Jurkat, Clone E6-1 (cell line): ENCODE measurements around the gene SH3PXD2A.
A peak's percentile ranks its signal among the peaks of the same experiment; 100 is the strongest.

Source experiments
- DNase-seq: peaks from one replicate; pipeline ENCODE4 v3.0.0-alpha.2; 2011; ENCODE audit warnings: low read depth, low spot score
- H3K4me3 ChIP-seq: 2 replicates; pipeline ENCODE4 v1.5.1; 2011; ENCODE audit warnings: mild to moderate bottlenecking, low read length, control low read depth, moderate library complexity

The SH3PXD2A gene

DNA sequence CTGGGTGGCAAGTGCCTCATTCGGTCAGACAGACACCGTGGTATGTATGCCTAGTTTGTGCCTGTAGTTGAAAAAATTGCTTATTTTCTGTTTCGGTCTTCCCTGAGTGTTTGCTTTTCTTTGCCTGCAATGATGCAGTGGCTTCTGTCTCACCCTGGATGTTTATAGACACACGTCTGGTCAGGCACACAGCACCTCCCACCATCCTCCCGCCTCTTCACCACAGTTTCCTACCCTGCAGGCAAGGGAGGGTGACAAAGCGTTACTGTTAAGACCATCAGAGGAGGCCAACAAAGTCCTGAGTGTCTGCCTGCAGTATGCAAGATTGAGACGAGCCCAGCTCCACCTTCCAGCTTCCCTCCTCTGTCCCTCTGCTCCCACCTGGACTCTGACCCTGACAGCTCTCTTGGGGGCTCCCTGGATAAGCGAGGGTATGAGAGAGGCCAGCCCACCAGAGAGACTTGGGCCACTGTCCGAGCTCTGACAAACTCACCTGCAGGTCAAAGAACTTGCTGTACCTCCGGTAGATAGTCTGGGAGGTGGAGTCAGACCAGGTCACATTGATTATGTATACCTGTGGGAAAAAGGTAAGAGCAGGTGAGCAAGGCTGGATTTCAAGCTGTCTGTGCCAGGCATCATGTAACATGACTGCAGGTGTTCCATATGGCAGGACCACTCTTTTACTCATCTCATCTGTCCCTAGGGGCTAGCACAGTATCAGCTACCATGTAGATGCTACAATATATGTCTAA lies 54.4 kb downstream of the SH3PXD2A start:
- no peak overlapping the region for H3K4me3 ChIP-seq

DNA sequence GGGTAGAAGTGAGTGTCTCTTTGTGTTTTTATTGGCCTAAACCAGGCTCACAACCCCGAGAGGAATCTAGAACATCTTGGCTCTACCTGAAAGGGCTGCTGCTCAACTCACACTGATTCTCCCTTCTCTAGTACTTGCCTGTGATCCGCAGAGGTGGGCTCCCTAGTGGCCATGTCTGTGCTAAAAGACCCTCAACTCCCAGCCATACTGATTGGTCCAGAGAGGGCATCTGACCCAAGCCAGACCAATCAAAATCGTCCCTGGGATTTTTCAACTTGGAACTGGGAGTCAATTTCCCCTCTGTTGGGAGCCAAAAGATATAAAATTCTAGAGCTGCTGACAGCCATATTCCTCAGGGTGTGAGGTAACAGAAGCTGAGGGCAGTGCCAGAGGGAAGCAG lies 55.3 kb downstream of the SH3PXD2A start:
- no peak for DNase-seq
- no peak overlapping the region for H3K4me3 ChIP-seq

More for the DNA sequence above, 54.4 kb downstream of the SH3PXD2A start:
- peak; percentile 49 for DNase-seq

DNA sequence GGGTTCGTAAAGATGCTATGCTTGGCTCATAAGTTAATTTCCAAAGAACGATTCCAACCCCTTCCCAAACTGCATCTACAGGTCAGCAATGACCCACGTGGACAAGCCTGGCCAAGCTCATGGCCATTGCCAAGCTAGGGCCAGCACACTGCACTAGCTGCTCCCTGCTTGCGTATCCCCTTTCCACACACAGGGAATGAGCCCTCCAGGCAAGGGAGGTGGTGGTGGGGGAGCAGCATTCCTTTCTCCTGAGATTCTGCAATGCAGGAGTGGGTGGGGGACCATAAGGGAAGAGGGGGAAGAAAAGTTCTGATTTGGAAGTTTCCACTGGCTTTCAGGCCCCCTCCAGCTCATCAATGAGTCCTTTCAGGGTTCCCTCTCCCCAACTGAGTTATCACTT lies 56.0 kb downstream of the SH3PXD2A start:
- no peak for DNase-seq
- H3K4me3 ChIP-seq = no peak overlapping the region

DNA sequence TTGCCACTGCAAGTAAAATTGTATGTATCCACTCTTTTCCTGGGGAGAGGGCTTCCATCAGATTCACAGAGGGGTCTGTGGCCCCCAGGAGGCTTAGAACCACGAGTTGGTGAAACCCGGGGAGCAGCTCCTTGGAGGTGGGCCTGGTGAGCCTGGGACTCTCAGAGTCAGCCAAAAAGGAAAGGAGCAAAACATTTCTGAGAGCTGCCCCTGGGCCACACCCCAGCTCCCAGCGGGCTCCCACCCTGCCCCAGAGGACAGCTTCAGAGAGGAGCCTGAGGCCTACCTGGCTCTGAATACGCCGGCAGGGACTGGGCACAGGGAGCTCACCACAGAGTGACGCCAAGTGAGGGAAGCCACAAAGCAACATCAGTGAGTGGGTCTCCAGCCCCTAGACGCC lies 56.9 kb downstream of the SH3PXD2A start:
- no peak overlapping the region for H3K4me3 ChIP-seq
- DNase-seq = no peak

DNA sequence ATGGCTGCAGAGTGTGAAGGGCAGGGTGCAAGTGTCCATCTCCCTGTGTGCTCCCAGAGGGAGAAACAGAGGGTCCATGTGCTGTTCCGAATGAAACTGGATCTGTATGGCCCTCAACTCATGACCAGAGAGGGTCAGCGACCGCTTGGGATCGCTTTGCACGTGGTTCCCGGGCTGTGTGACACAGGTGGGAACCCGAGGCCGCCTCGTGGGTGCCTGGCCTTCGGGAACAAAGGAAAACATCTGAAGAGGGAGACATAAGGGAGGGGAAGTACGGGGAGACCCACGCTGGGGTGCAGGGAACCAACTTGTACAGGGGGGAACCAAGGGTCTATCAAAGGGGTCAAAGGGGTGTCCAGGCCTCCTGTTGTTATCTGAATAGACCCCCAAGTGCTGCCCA lies 57.5 kb downstream of the SH3PXD2A start:
- H3K4me3 ChIP-seq = no peak overlapping the region
- DNase-seq = no peak

DNA sequence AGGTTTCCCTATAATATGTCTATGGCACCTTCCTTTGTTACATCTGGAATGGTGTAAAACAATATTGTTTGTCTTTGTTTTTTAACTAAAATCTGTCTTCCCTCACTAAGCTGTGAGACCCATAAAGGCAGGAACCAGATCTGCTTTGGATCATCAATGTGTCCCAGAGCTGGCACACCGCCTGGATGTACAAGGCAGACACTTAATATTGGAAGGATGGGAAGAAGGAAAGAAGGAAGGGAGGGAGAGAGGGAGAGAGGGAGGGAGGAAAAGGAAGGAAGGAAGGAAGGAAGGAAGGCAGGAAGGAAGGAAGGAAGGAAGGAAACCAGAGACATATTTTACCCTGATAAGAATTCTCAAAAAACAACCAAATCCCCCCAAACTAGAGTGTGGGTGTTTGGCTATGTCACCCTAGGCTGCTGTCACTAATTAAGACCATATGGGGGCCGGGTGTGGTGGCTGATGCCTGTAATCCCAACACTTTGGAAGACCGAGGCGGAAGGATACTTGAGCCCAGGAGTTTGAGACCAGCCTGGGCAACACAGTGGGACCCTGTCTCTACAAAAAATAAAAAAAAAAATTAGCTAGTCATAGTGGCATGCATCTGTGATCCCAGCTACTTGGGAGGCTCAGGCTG lies 59.6 kb downstream of the SH3PXD2A start:
- H3K4me3 ChIP-seq = no peak overlapping the region
- DNase-seq = no peak

DNA sequence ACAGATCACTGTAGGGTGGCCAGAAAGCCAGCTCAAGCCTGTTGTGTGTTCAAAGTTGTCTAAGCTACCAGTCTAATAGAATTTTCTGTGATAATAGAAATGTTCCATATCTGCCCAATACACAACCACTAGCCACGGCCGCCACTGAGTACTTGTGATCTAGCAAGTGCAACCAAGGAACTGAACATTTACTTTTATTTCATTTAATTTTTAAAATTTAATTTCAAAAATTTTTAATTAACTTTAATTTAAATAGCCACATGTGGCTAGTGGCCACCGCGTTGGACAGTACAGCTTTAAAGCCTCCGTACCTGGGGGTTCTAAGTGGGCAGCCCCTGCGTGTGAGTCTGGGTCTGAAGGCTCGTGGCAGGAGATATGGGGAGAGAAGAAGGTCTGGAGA lies 60.4 kb downstream of the SH3PXD2A start:
- H3K4me3 ChIP-seq = no peak overlapping the region
- DNase-seq = no peak

DNA sequence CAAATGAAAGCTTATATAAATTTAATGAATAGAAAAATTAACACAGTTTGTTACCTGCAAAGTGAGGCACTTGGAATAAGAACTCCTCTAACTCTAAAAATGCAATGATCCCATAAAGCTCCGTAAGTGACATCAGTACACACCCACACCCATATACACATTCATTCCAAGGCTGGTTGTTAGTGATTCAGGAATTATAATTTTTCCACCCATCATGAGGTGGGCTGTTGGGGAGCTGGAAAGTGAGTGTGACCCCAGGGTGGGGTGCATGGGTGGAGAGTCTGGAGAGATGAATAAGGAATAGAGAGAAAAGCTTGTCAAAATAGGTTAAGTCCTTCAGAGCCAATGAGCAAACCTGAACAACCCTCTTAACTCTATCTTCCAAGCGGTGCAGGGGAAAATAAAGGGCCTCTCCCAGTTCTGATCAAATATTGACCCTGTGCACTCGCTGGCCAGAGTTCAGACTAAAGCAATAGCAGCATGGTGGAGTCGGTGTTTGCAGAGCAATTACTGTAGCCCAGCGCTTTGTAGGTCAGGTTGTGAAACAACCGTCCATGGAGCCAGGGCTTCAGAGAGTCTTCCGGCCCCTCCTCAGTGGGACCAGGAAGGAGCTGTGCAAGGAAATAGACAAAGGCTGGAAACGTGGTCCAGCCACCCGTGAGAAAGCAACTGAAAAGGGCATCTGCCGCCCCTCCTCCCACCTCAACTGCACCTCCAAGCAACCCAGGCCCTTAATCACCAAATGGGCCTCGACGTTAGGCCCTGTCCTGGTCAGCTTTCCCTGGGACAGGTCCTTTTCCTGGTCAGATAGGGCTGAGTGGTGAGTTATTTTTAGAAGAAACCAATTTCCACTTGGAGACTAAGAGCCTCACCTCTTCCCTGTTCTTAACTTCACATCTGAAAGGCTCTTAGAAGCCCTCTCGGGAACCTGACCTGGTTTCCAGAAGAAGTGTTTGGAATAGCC lies 61.2 kb downstream of the SH3PXD2A start:
- no peak overlapping the region for H3K4me3 ChIP-seq
- DNase-seq = no peak

DNA sequence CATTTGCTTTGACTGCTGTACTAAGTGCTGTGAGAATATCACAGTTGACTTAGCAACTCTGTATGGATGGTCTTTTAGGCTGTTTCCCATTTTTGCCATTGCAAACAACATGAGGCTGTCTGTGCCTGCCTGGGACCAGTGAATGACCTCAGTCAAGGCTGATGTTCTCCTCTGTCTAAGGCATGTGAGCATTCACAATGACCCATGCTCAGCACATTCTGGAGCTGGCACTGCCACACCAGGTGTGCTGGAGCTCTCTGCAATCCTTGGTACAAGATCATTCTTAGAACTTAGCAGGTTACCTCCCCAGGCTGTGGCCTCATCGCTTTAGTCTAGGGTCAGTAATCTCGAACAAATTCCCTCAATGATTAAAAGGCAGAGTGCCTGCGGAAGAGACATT lies 61.9 kb downstream of the SH3PXD2A start:
- H3K4me3 ChIP-seq = no peak overlapping the region
- no peak for DNase-seq

DNA sequence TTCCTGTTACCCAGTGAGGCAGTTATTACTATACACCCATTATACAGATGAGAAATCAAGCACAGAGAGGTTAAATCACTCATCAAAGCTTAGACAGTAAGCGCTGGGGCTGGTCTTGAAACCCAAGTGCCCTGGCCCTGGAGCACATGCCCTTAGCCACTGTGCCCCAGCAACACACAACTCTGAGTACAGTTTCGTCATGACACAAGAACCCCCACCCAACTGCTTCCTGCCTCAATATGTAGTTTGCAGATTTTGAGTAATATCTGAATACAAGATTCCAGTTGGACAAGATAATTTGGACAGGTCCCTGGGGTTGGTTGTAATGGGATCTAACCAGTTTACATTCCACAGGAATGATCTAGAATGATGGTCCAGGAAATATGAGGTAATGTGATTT lies 62.8 kb downstream of the SH3PXD2A start:
- DNase-seq = no peak

DNA sequence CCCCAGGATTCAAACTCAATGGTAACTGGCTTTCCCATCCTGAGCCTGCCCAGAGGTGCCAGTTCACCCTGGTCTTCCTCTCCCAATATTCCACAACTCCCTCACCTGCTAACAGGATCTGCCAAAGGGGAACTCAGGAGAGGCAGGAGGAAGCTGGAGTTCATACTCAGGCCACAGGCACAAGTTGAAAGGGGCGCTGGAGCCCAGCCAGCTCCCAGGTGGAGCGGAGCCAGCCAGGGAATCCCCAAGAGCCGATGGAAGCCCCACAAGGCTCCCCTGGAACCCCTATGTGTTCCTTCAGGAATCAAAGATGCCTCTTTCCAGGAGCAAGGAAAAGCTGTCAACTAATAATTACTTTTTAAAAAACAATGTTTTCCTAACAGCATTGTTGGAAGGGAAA lies 63.5 kb downstream of the SH3PXD2A start:
- no peak for DNase-seq
- no peak overlapping the region for H3K4me3 ChIP-seq

More for the DNA sequence above, 62.8 kb downstream of the SH3PXD2A start:
- H3K4me3 ChIP-seq = no peak overlapping the region

DNA sequence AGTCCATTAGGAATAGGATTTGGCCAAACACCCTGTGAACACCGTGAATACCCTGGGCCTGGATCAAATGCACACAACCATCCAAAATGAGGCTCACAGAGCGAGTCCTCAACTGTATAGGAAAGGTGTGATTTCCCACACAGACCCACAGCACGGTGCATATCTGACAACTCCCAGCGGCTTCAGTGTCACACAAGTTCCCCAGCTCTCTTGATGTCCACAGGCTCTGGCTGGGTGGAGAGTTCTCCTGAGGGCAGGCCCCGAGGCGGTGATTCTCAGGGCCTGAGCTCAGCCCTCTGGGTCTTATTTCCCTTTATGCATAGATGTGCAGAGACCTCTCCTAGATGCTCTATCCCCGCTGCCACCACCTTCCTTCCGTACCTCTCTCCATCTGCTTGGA lies 64.1 kb downstream of the SH3PXD2A start:
- no peak for DNase-seq

DNA sequence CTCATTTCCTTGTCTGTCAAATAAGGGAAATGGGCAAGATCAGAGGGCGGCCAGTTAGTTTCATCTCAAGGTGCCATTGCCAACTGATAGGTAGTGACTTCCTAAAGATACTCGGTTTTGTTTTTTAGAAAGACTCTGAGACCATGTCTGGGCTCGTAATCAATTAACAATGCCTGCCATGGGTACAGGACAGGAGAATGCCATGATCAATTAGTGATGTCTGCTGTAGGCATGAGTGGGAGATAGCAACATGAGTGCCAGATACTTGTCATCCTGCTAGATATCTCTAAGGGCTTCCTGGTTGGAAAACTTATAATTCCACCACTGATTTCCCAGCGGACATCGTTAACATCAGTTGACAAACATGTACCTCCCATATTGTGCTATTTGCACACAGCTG lies 64.8 kb downstream of the SH3PXD2A start:
- no peak overlapping the region for H3K4me3 ChIP-seq
- no peak for DNase-seq

More for the DNA sequence above, 64.1 kb downstream of the SH3PXD2A start:
- H3K4me3 ChIP-seq = no peak overlapping the region

DNA sequence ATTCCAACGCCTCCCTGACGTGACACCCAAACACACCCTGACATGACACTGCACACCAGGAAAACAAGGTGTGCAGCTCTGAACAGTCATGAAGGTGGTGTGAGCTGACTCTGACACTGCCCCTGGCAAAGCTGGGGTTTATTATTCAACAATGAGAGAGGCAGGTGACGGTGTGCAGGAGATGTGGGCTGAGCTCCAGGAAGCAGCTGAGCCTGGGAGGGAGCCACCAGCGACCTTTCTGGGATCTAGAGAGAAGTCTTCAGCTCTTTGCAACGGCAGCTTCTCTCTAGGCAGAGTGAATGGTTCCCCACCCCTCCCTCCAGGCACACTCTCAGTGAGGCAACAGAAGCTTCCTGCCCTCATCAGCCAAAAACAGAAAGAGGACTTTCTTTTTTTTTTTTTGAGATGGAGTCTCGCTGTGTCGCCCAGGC lies 65.6 kb downstream of the SH3PXD2A start:
- no peak overlapping the region for H3K4me3 ChIP-seq
- no peak for DNase-seq

DNA sequence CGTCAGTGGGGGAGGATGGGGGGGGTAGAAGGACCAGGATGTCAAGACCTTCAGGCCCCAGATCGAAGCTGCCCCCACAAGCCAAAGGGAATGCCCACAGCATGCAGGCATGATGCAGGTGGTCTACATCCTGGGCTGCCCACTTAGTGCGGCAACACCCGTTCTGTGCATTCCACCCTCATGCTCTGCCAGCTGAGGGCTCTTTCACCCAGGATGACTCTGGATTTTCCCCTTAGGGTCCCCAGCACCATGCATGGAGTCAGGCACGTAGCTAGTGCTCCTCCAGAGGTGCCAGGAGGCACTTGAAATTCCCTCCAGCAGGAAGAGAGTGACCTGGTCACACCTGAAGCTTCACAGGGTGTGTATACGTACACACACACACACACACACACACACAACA lies 66.2 kb downstream of the SH3PXD2A start:
- no peak for DNase-seq
- no peak overlapping the region for H3K4me3 ChIP-seq

DNA sequence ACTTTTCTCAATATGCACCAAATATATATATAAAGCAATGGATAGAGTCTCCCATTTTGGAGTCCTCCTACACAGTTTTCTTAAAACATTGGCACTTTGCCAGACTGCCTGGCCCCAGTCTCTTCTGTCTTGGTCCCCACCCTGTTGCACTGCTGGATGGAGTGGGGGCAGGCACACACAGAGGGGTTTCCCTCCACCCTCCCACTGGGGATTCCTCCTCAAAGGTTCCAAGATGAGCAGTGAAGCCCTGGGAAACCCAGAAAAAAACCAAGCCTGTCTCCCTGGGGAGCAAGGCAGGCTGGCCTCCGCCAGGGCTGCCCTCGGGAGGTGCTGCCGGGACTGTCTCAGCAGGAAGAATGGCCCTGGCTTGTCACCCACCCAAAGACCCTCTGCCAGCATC lies 68.0 kb downstream of the SH3PXD2A start:
- no peak overlapping the region for H3K4me3 ChIP-seq
- no peak for DNase-seq

DNA sequence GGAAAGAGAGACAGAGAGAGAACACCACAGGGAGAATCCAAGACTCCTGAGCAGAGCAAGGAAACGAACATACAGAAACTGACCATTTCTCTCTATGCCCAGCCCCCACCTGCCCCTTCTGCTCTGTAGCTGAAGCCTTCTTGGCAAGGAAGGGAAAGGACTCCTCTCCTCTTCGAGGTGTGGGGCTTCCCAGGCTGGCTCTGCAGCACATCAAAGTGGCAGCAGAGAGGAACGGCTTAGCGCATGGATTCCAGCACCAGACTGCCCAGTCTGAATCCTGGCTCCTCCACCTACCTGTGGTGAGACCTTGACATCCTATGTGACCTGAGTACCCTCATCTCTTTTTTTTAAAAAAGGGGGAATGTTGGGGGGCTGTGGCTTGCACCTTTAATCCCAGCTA lies 69.4 kb downstream of the SH3PXD2A start:
- no peak for DNase-seq
- H3K4me3 ChIP-seq = no peak overlapping the region

DNA sequence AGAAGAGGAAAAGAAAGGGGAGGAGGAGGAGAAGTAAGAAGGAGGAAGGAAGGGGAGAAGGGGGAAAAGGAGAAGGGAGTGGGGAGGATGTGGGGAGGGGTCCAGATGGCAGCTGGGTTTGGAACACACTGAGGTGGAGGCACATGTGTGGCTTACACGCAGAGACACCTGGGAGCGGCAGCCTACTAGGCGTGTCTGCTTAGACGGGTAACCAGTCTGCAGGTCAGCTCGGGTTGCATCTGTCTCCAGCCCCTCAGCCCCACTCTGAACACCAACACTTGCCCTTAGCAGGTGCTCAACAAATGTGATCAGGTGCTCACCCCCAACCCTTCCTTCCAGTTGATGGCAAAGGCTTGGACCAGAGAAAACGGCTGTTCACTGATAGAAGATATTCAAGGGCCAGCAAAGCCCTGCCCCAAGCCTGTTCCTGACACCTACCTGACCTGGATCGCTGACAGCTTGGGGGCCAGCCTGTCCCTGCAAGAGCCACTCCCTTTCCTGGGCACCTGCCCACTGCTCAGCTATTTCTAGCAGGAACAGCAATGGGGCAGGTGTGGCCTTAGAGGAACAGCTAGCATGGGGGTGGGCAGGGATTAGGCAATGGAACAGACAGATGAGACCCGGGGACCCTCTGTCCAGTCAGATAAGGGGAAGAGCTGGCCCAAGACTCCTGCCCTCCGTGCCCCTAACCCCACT lies 70.5 kb downstream of the SH3PXD2A start:
- no peak for DNase-seq
- no peak overlapping the region for H3K4me3 ChIP-seq

DNA sequence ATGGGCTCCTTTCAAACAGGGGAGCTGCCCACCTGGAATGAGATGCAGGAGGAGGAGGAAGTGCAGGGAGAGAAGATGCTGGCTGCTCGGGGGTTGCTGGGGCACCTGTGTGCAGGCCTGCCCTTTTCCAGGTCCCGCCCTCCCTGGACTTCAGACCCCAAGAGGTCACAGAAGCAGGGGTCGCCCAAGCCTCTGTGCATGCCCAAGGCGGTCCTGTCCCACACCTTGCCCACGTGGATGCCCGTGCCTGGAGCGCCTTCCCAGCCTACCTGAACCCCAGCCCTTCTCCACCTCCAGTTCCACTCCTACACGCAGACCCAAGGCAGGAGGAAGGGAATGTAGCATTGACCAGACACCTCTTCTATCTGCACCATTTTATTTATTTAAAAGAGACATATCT lies 71.3 kb downstream of the SH3PXD2A start:
- no peak for DNase-seq

More for the DNA sequence above, 71.3 kb downstream of the SH3PXD2A start:
- H3K4me3 ChIP-seq = no peak overlapping the region
